SK-N-SH treated with all-trans-retinoic acid at 6 μM for 48 hours (cell line): ENCODE measurements around the gene GLRX5.

Experiments used
- ATAC-seq: fragments of 200-7000 bp; cut with Tn5 transposase; 3 replicates; pipeline ENCODE4 v1.9.1; 2020; ENCODE audit warnings: mild to moderate bottlenecking, moderate library complexity
- ARNTL ChIP-seq: fragments of 450-650 bp; formaldehyde crosslinking; IDR thresholded peaks from 2 replicates; pipeline ENCODE4 v1.5.0; 2020; ENCODE audit warnings: low read depth, mild to moderate bottlenecking, moderate library complexity, borderline replicate concordance
- BACH2 ChIP-seq: fragments of 250-450 bp; sonication (Bioruptor Pico); IDR thresholded peaks from 2 replicates; pipeline ENCODE4 v1.9.0; 2021; ENCODE audit warnings: mild to moderate bottlenecking, borderline replicate concordance
- CSRNP3 ChIP-seq: fragments of 250-450 bp; sonication (Bioruptor Pico); IDR thresholded peaks from 2 replicates; pipeline ENCODE4 v1.5.1; 2021; ENCODE audit warnings: mild to moderate bottlenecking, moderate library complexity
- ESRRG ChIP-seq: fragments of 250-450 bp; sonication (Bioruptor Pico); IDR thresholded peaks from 2 replicates; pipeline ENCODE4 v1.6.1; 2021; ENCODE audit warnings: mild to moderate bottlenecking
- GLIS3 ChIP-seq: fragments of 250-450 bp; sonication (Bioruptor Pico); IDR thresholded peaks from 2 replicates; pipeline ENCODE4 v1.5.0; 2020; ENCODE audit warnings: mild to moderate bottlenecking, moderate library complexity
- ISL1 ChIP-seq: fragments of 250-450 bp; sonication (Bioruptor Pico); IDR thresholded peaks from 2 replicates; pipeline ENCODE4 v2.1.2; 2022; ENCODE audit warnings: mild to moderate bottlenecking, moderate library complexity
- PATZ1 ChIP-seq: fragments of 250-450 bp; sonication (Bioruptor Pico); IDR thresholded peaks from 2 replicates; pipeline ENCODE4 v1.8.0; 2020; ENCODE audit warnings: mild to moderate bottlenecking, moderate library complexity, borderline replicate concordance
- RARB ChIP-seq: fragments of 250-450 bp; sonication (Bioruptor Pico); IDR thresholded peaks from 2 replicates; pipeline ENCODE4 v1.8.0; 2021; ENCODE audit warnings: mild to moderate bottlenecking, moderate library complexity
- SNAI2 ChIP-seq: fragments of 250-450 bp; sonication (Bioruptor Pico); IDR thresholded peaks from 2 replicates; pipeline ENCODE4 v1.5.0; 2020; ENCODE audit warnings: mild to moderate bottlenecking, moderate library complexity
- TCF4 ChIP-seq: fragments of 250-450 bp; sonication (Bioruptor Pico); IDR thresholded peaks from 2 replicates; pipeline ENCODE4 v1.8.0; 2021; ENCODE audit warnings: mild to moderate bottlenecking, moderate library complexity, borderline replicate concordance
- ZC3H10 ChIP-seq: fragments of 250-450 bp; sonication (Bioruptor Pico); IDR thresholded peaks from 2 replicates; pipeline ENCODE4 v1.5.1; 2021; ENCODE audit warnings: mild to moderate bottlenecking, moderate library complexity
- ZFP3 ChIP-seq: fragments of 250-450 bp; sonication (Bioruptor Pico); IDR thresholded peaks from 2 replicates; pipeline ENCODE4 v1.5.0; 2020; ENCODE audit warnings: mild to moderate bottlenecking, moderate library complexity
- ZFP30 ChIP-seq: fragments of 450-650 bp; formaldehyde crosslinking; IDR thresholded peaks from 2 replicates; pipeline ENCODE4 v1.5.0; 2022; ENCODE audit warnings: mild to moderate bottlenecking, moderate library complexity
- ZNF565 ChIP-seq: fragments of 450-650 bp; formaldehyde crosslinking; conservative IDR thresholded peaks from 2 replicates; pipeline ENCODE4 v1.5.0; 2020; ENCODE audit warnings: low read depth, mild to moderate bottlenecking, moderate library complexity
- ZNF70 ChIP-seq: fragments of 450-650 bp; formaldehyde crosslinking; IDR thresholded peaks from 2 replicates; pipeline ENCODE4 v1.5.0; 2020; ENCODE audit warnings: mild to moderate bottlenecking, moderate library complexity
- ZNF8 ChIP-seq: fragments of 450-650 bp; formaldehyde crosslinking; IDR thresholded peaks from 2 replicates; pipeline ENCODE4 v1.5.0; 2020; ENCODE audit warnings: mild to moderate bottlenecking, moderate library complexity
- TF ChIP-seq, protein P1 (sequence below): fragments of 250-450 bp; sonication (Bioruptor Pico); IDR thresholded peaks from 2 replicates; pipeline ENCODE4 v1.5.0; 2020; ENCODE audit warnings: mild to moderate bottlenecking, moderate library complexity
- TF ChIP-seq, protein P2 (sequence below): fragments of 250-450 bp; sonication (Bioruptor Pico); IDR thresholded peaks from 2 replicates; pipeline ENCODE4 v1.5.1; 2020; ENCODE audit warnings: low read depth, mild to moderate bottlenecking, moderate library complexity

Gene GLRX5

DNA sequence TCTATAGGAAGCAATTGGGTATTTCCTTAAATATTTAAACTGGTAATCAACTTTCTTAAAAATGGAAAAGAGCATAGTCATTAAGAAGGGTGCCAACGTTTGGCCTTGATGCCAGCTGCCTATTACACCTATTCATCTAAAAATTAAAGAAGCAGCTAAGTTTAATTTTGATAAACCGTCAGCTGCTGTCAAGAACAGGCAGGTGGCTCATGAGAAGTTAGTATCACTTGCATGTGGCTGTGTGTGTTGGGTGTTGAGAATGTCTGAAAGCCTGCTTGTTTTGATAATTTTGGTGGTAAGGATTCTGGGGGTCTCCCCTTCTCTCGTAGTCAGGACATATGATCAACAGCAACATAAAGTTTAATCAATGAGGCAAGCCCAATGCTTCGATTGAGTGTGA lies 6.5 kb downstream of the GLRX5 start:
- ATAC-seq: no peak
- no peak for TF ChIP-seq ISL1 (CRISPR knock-in tag)
- TF ChIP-seq ZFP3 (CRISPR knock-in tag): no peak
- TF ChIP-seq ARNTL: no peak
- no peak for TF ChIP-seq SNAI2 (CRISPR knock-in tag)
- no peak for TF ChIP-seq ESRRG (CRISPR knock-in tag)
- no peak for TF ChIP-seq CSRNP3 (CRISPR knock-in tag)
- TF ChIP-seq ZNF8 (CRISPR knock-in tag): no peak
- no peak for TF ChIP-seq TCF4 (CRISPR knock-in tag)
- TF ChIP-seq ZFP30 (CRISPR knock-in tag): no peak
- no peak for TF ChIP-seq ZC3H10
- TF ChIP-seq, protein P1, sequence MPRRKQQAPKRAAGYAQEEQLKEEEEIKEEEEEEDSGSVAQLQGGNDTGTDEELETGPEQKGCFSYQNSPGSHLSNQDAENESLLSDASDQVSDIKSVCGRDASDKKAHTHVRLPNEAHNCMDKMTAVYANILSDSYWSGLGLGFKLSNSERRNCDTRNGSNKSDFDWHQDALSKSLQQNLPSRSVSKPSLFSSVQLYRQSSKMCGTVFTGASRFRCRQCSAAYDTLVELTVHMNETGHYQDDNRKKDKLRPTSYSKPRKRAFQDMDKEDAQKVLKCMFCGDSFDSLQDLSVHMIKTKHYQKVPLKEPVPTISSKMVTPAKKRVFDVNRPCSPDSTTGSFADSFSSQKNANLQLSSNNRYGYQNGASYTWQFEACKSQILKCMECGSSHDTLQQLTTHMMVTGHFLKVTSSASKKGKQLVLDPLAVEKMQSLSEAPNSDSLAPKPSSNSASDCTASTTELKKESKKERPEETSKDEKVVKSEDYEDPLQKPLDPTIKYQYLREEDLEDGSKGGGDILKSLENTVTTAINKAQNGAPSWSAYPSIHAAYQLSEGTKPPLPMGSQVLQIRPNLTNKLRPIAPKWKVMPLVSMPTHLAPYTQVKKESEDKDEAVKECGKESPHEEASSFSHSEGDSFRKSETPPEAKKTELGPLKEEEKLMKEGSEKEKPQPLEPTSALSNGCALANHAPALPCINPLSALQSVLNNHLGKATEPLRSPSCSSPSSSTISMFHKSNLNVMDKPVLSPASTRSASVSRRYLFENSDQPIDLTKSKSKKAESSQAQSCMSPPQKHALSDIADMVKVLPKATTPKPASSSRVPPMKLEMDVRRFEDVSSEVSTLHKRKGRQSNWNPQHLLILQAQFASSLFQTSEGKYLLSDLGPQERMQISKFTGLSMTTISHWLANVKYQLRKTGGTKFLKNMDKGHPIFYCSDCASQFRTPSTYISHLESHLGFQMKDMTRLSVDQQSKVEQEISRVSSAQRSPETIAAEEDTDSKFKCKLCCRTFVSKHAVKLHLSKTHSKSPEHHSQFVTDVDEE (CRISPR knock-in tag): no peak
- no peak for TF ChIP-seq ZNF565 (CRISPR knock-in tag)
- TF ChIP-seq PATZ1 (CRISPR knock-in tag): no peak
- no peak for TF ChIP-seq BACH2 (CRISPR knock-in tag)
- TF ChIP-seq, protein P2, sequence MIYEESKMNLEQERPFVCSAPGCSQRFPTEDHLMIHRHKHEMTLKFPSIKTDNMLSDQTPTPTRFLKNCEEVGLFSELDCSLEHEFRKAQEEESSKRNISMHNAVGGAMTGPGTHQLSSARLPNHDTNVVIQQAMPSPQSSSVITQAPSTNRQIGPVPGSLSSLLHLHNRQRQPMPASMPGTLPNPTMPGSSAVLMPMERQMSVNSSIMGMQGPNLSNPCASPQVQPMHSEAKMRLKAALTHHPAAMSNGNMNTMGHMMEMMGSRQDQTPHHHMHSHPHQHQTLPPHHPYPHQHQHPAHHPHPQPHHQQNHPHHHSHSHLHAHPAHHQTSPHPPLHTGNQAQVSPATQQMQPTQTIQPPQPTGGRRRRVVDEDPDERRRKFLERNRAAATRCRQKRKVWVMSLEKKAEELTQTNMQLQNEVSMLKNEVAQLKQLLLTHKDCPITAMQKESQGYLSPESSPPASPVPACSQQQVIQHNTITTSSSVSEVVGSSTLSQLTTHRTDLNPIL: no peak

DNA sequence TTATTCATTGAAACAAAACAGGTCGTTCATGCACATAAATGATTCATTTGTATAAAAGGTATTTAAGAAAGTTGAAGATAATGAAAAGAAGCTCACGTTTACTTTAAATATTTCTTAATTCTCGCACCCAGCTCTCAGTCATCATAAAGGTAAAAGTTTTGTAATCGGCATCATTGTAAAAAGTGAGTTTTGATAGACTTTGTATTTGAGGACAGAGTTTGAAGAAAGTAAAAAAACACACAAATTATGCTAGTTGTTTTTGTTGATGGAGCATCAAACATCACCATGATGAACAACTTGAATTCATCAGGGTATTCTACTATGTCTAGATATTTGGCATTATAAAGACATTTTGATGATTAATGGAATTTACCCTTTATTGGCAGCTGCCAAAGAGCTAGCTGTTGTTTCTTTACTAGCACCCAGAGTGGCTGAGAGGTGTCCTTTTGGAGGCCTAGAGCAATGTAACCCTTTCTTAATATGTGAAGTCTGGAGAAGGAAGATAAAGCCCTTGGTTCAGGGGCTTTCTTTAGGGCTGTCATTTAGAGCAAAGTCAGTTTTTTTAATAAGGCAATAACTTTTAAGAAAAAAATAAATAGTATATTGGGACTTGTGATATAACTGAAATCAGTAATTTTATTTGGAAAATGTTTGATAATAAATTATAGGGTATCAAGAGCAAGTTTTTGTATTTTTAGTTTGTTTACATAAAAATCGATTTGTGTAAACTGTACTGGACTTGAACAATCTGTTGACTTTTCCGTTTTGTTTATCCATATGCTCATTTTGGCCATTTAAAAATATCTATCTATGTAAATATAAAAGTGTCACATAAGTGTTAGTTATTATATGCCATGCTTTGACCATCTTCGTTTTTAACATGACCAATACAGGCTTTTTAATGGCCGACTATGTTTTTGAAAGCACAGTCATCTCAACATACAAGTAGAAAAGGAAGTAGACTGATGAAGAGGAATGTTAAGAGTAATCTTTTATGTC lies 7.4 kb downstream of the GLRX5 start:
- no peak for TF ChIP-seq BACH2 (CRISPR knock-in tag)
- no peak for TF ChIP-seq ISL1 (CRISPR knock-in tag)
- no peak for TF ChIP-seq PATZ1 (CRISPR knock-in tag)
- TF ChIP-seq ZFP30 (CRISPR knock-in tag): no peak
- no peak for TF ChIP-seq TCF4 (CRISPR knock-in tag)
- TF ChIP-seq RARB (CRISPR knock-in tag): no peak
- TF ChIP-seq SNAI2 (CRISPR knock-in tag): no peak
- no peak for TF ChIP-seq CSRNP3 (CRISPR knock-in tag)
- TF ChIP-seq ZNF70: no peak
- TF ChIP-seq GLIS3 (CRISPR knock-in tag): no peak
- ATAC-seq: no peak
